RWPE1 (cell line): ENCODE measurements around the gene GLI3.

Source experiments
- CTCF ChIA-PET: fragments of 350-600 bp; sonication (Branson Sonifier 250); formaldehyde crosslinking; extraction: SDS; loops from one replicate; lab custom pipeline; 2021; lab: Yijun Ruan, JAX
- POLR2A ChIA-PET: fragments of 400-600 bp; formaldehyde crosslinking; extraction: SDS; loops from one replicate; lab custom pipeline; 2020; ENCODE audit warnings: antibody characterized with exemption; ENCODE audit not compliant: low non-redundant PET; lab: Yijun Ruan, JAX
- DNase-seq: peaks from one replicate; pipeline ENCODE4 v3.0.0; 2012; ENCODE audit warnings: low spot score
- H3K27ac ChIP-seq: fragments of 450-650 bp; 2 replicates; pipeline ENCODE4 v1.5.1; 2017
- TF ChIP-seq, protein P1 (sequence below): fragments of 450-650 bp; conservative IDR thresholded peaks from 2 replicates; pipeline ENCODE4 v1.5.1; 2017; ENCODE audit warnings: low read depth, mild to moderate bottlenecking

GLI3 gene

GRCh38 chr7:42022056-42022455, 215.0 kb downstream of the GLI3 start:
- TF ChIP-seq, protein P1, sequence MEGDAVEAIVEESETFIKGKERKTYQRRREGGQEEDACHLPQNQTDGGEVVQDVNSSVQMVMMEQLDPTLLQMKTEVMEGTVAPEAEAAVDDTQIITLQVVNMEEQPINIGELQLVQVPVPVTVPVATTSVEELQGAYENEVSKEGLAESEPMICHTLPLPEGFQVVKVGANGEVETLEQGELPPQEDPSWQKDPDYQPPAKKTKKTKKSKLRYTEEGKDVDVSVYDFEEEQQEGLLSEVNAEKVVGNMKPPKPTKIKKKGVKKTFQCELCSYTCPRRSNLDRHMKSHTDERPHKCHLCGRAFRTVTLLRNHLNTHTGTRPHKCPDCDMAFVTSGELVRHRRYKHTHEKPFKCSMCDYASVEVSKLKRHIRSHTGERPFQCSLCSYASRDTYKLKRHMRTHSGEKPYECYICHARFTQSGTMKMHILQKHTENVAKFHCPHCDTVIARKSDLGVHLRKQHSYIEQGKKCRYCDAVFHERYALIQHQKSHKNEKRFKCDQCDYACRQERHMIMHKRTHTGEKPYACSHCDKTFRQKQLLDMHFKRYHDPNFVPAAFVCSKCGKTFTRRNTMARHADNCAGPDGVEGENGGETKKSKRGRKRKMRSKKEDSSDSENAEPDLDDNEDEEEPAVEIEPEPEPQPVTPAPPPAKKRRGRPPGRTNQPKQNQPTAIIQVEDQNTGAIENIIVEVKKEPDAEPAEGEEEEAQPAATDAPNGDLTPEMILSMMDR, result no peak
- ChIA-PET POLR2A (no interaction called here), CTCF (no interaction called here)
- H3K27ac ChIP-seq, result no peak overlapping the region
- DNase-seq, result no peak

DNA sequence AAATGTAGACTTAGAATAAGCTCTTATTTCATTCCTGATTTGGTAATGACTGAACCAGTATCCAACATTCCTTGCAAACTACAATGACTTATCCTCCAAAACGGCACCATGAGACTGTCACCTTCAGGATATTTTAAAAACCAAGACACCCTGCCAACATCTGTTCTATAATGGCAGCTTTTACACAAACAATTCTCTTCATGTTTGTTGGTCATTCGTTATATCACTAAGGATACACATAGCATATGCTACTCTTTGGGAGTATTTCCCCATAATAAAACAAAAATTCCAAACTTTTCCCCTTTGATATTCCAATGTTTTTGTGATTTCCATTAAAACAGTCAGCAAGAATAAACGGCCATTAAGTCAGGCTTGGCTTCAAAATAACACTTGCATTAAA, 215.4 kb downstream of the GLI3 start:
- POLR2A ChIA-PET, result no interaction called here
- DNase-seq, result no peak
- no peak overlapping the region for H3K27ac ChIP-seq
- TF ChIP-seq, protein P1, result no peak
- CTCF ChIA-PET, result no interaction called here

DNA sequence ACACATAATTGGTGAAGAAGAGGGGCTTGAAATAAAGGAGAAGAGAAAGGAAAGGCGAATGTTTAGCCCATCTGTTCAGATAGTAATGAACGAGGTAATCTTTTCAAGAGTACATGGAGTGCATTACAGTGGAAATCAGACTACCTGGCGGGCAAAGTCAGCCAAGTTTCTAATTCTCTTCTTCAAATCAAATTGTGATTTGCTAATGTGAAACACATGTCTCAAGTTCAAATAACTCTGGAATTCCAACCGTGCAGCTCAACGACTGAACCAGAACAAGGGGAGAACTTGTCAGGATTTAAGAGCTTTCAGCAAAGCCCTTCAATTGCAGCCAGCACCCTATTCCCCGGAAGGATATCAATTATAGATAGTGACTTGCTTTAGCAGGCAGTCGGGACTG, 216.9 kb downstream of the GLI3 start:
- TF ChIP-seq, protein P1, result no peak
- ChIA-PET CTCF (interaction anchor here (0.5 to 0.7 kb wide), 2 partner anchors 37 to 987 kb away, joined by 3 read pairs; no protein-coding TSS in a partner anchor), POLR2A (no interaction called here)
- no peak overlapping the region for H3K27ac ChIP-seq
- no peak for DNase-seq

- POLR2A ChIA-PET, result no interaction called here
- CTCF ChIA-PET, result interaction anchor here (0.7 kb wide), 1 partner anchor 35 kb away, joined by 3 read pairs; no protein-coding TSS in a partner anchor
These were observed 219.5 kb downstream of the GLI3 start for GRCh38 chr7:42017349-42017986.

DNA sequence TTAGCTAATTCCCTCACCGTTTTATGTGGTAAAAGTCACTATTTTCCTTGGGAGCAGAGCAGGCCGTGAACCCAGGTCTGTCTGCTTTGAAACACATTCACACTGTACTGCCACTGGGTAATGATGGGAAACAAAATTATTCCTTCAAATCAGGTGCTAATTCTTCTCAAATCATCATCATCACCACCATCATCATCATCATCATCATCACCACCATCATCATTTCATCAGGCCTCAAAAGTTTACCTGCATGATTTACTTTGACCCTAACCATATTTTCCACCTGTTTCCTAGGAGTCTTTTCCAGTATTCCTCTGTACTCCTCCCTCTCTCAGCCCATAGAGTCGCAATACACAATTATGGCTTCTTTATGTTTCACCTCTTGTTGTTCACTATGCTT, 220.5 kb downstream of the GLI3 start:
- no peak overlapping the region for H3K27ac ChIP-seq
- CTCF ChIA-PET, result interaction anchor here (0.7 kb wide), 1 partner anchor 36 kb away, joined by 3 read pairs; no protein-coding TSS in a partner anchor
- POLR2A ChIA-PET, result no interaction called here
- DNase-seq, result no peak
- TF ChIP-seq, protein P1, result no peak

More at GRCh38 chr7:42017349-42017986, 219.5 kb downstream of the GLI3 start:
- TF ChIP-seq, protein P1, result no peak
- H3K27ac ChIP-seq, result no peak overlapping the region
- DNase-seq, result no peak

GRCh38 chr7:42014625-42015618, 222.1 kb downstream of the GLI3 start:
- ChIA-PET POLR2A (no interaction called here), CTCF (interaction anchor here (0.5 to 1.3 kb wide), 9 partner anchors 12 to 828 kb away, joined by 3 to 5 read pairs (median 3); no protein-coding TSS in a partner anchor)
- DNase-seq, result peak; percentile 25
- TF ChIP-seq, protein P1, result peak; percentile 79
- no peak overlapping the region for H3K27ac ChIP-seq
